ENCODE data around the gene CFAP74.

Gene CFAP74

DNA sequence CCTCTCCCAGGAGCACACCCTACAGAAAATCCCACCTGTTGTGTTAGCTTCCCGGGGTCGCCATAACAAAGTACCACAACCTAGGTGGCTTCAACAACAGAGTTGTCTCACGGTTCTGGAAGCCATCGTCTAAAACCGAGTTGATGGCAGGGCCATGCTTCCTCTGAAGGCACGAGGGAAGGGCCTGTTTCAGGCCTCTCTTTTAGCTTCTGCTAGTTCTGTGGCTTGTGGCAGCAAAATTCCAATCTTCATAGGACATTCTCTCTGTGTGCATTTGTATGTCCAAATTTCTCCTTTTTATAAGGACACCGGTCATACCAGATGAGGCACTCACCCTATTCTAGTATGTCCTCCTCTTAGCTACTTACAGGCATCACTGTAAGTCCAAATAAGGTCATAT, 3.2 kb downstream of the CFAP74 start:
- no peaks in the 10 kb centered on the region for H3K27me3 ChIP-seq (ENCODE audit: control insufficient read depth, insufficient read depth, low read length)

DNA sequence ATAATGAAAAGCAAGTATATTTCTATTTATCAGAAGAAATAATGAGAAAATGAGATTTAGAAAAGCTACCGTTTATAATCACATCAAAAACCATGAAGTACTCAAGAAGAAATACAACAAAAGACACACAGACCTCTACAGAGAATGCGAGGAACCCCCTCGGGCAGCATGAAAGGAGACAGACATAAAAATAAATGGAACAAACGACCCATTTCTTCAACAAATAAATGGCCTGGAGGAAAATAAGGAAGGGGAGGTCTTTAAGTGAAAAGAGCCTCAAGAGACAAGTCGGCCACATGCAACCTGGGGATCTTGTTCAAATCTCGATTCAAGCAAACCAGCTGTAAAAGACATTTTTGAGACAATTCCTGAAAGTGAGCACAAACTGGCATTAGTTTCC, 6.0 kb downstream of the CFAP74 start:
- no peaks in the 10 kb centered on the region for H3K27me3 ChIP-seq (ENCODE audit: control insufficient read depth, insufficient read depth, low read length)
- H2AFZ ChIP-seq: no peak overlapping the region
- H3K79me2 ChIP-seq: no peaks in the 10 kb centered on the region

More for the DNA sequence above, 3.2 kb downstream of the CFAP74 start:
- Histone ChIP-seq H3K9ac (no peak overlapping the region), H3K79me2 (no peaks in the 10 kb centered on the region), H3K27ac (no peak overlapping the region), H3K36me3 (ENCODE audit: control insufficient read depth, insufficient read depth, low read length) (no peaks in the 10 kb centered on the region), H3K9me3 (ENCODE audit: control insufficient read depth, low read length) (no peaks in the 10 kb centered on the region), H3K4me2 (ENCODE audit: low read length) (no peak overlapping the region), H3K4me1 (no peaks in the 10 kb centered on the region), H3K4me3 (ENCODE audit: low read depth, low read length) (no peak overlapping the region), H2AFZ (no peak overlapping the region)
- no peak for TF ChIP-seq CTCF (IDR thresholded peaks at IDR 0.05)

DNA sequence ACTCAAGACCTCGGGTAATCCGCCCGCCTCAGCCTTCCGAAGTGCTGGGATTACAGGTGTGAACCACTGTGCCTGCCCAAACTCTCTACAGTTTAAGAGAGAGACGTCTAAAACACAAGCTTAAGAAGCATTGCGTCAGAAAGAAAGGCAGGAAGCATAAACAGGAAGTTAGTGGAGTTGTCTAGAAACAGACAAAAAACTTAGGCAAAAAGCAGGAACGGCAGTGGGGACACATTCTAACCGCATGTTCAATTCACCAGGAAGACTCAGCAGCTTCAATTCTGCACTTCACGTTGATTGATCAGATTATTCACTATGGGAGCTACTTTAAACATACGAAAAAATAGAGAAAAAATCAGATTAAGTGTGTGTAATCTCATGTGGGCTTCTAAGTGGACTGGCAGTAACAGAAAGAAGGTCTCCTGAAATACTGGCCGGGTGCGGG, 7.4 kb downstream of the CFAP74 start:
- no peaks in the 10 kb centered on the region for H3K27me3 ChIP-seq (ENCODE audit: control insufficient read depth, insufficient read depth, low read length)
- H2AFZ ChIP-seq: no peak overlapping the region
- H3K4me3 ChIP-seq (ENCODE audit: low read depth, low read length): no peak overlapping the region
- no peaks in the 10 kb centered on the region for H3K9me3 ChIP-seq (ENCODE audit: control insufficient read depth, low read length)
- no peaks in the 10 kb centered on the region for H3K4me1 ChIP-seq
- no peaks in the 10 kb centered on the region for H3K79me2 ChIP-seq
- no peaks in the 10 kb centered on the region for H3K36me3 ChIP-seq (ENCODE audit: control insufficient read depth, insufficient read depth, low read length)
- no peak overlapping the region for H3K9ac ChIP-seq
- no peak for TF ChIP-seq CTCF (IDR thresholded peaks at IDR 0.05)
- H3K27ac ChIP-seq: no peak overlapping the region
- H3K4me2 ChIP-seq (ENCODE audit: low read length): no peak overlapping the region

More for the DNA sequence above, 6.0 kb downstream of the CFAP74 start:
- Histone ChIP-seq H3K9me3 (ENCODE audit: control insufficient read depth, low read length) (no peaks in the 10 kb centered on the region), H3K4me1 (no peaks in the 10 kb centered on the region), H3K4me3 (ENCODE audit: low read depth, low read length) (no peak overlapping the region), H3K27ac (no peak overlapping the region), H3K36me3 (ENCODE audit: control insufficient read depth, insufficient read depth, low read length) (no peaks in the 10 kb centered on the region), H3K4me2 (ENCODE audit: low read length) (no peak overlapping the region), H3K9ac (no peak overlapping the region)
- no peak for TF ChIP-seq CTCF (IDR thresholded peaks at IDR 0.05)

- Histone ChIP-seq H3K4me1 (no peaks in the 10 kb centered on the region), H3K36me3 (ENCODE audit: control insufficient read depth, insufficient read depth, low read length) (no peaks in the 10 kb centered on the region), H3K27me3 (ENCODE audit: control insufficient read depth, insufficient read depth, low read length) (no peaks in the 10 kb centered on the region), H3K4me2 (ENCODE audit: low read length) (no peak overlapping the region), H3K9me3 (ENCODE audit: control insufficient read depth, low read length) (no peaks in the 10 kb centered on the region), H3K79me2 (no peaks in the 10 kb centered on the region), H2AFZ (no peak overlapping the region), H3K9ac (no peak overlapping the region), H3K27ac (no peak overlapping the region), H3K4me3 (ENCODE audit: low read depth, low read length) (no peak overlapping the region)
- no peak for TF ChIP-seq CTCF (IDR thresholded peaks at IDR 0.05)
These were observed 9.1 kb downstream of the CFAP74 start for GRCh38 chr1:1994536-1994935.

- no peak overlapping the region for H3K9ac ChIP-seq
- no peaks in the 10 kb centered on the region for H3K27me3 ChIP-seq (ENCODE audit: control insufficient read depth, insufficient read depth, low read length)
- no peaks in the 10 kb centered on the region for H3K9me3 ChIP-seq (ENCODE audit: control insufficient read depth, low read length)
- H3K27ac ChIP-seq: peak overlapping the region; percentile 54
- H2AFZ ChIP-seq: no peak overlapping the region
- no peaks in the 10 kb centered on the region for H3K4me1 ChIP-seq
- H3K4me3 ChIP-seq (ENCODE audit: low read depth, low read length): no peak overlapping the region
- TF ChIP-seq CTCF (IDR thresholded peaks at IDR 0.05): no peak
- H3K36me3 ChIP-seq (ENCODE audit: control insufficient read depth, insufficient read depth, low read length): no peaks in the 10 kb centered on the region
- H3K4me2 ChIP-seq (ENCODE audit: low read length): no peak overlapping the region
- no peaks in the 10 kb centered on the region for H3K79me2 ChIP-seq
These were observed 13.4 kb downstream of the CFAP74 start for GRCh38 chr1:1990222-1990621.

All from parathyroid adenoma (tissue), 2 donors.